Uterus (tissue), 4 donors: ENCODE measurements around the gene SNAP47. TPM values are rescaled to one million over a fixed set of nuclear protein-coding genes. Genes with fewer than 3 reads are reported as not detected.

Source experiments
- DNase-seq, 2 donors: peaks; one replicate each; pipeline ENCODE4 v3.0.0-alpha.2; 2019 to 2020
- H3K27ac ChIP-seq, 2 donors: fragments of 200-600 bp; sonication (generic); 1 replicate in 1 of 2; 2 replicates in 1 of 2; pipeline ENCODE4 v1.5.1; 2016 to 2018
- H3K27me3 ChIP-seq, 2 donors: fragments of 200-600 bp; sonication (generic); one replicate each; pipeline ENCODE4 v1.5.1; 2018 to 2019; ENCODE audit warnings: control low read depth in 1 of 2
- H3K36me3 ChIP-seq, 2 donors: fragments of 200-600 bp; sonication (generic); one replicate each; pipeline ENCODE4 v1.5.1; 2019; ENCODE audit warnings: control low read depth in 1 of 2
- H3K4me1 ChIP-seq, 2 donors: fragments of 200-600 bp; sonication (generic); one replicate each; pipeline ENCODE4 v1.5.1; 2018 to 2019; ENCODE audit warnings: control low read depth in 1 of 2
- H3K4me3 ChIP-seq, 2 donors: fragments of 200-600 bp; sonication (generic); 1 replicate in 1 of 2; 2 replicates in 1 of 2; pipeline ENCODE4 v1.5.1; 2018 to 2019; ENCODE audit warnings: mild to moderate bottlenecking in 1 of 2
- H3K9me3 ChIP-seq, 2 donors: fragments of 200-600 bp; sonication (generic); one replicate each; pipeline ENCODE4 v1.5.1; 2019; ENCODE audit warnings: control low read depth in 1 of 2
- CTCF ChIP-seq, 4 experiments: fragments of 200-600 bp in 2 of 4; fragments of 450-650 bp in 2 of 4; sonication (generic) in 2 of 4; IDR thresholded peaks; one replicate each; pipeline ENCODE4 v1.5.1; 2016 to 2019; ENCODE audit warnings: antibody characterized with exemption in 4 of 4, mild to moderate bottlenecking in 2 of 4, moderate library complexity in 1 of 4
- POLR2A ChIP-seq, 2 donors: fragments of 450-650 bp; IDR thresholded peaks; one replicate each; pipeline ENCODE4 v1.6.1; 2016; ENCODE audit warnings: antibody characterized with exemption in 2 of 2, mild to moderate bottlenecking in 1 of 2, moderate library complexity in 1 of 2
- intact Hi-C: fragments of 100-400 bp; cut with DNase I; formaldehyde crosslinking; loops from one replicate; pipeline ENCODE4 v1.15.1; 2023; ENCODE audit warnings: low total_unique reads
- total RNA-seq, 4 donors: library from RNA; depleted of rRNA in 3 of 4; stranded (reverse); fragments of >200 nt in 3 of 4; gene quantifications; one replicate each; pipeline versions ENCODE4 v1.1.0 to v1.2.4, GENCODE V29; 2014 to 2023
- donor health status: DM: yes; HTN: yes; CAD: no.

The SNAP47 gene
- total RNA-seq, 4 donors from 2014 or later = 33.3 to 75.5 (median 55.2) TPM

- DNase-seq = no peak
These were observed 34.1 kb downstream of the SNAP47 start for GRCh38 chr1:227769047-227769935.

GRCh38 chr1:227769936-227770494 is 34.8 kb downstream of the SNAP47 start:
- Histone ChIP-seq H3K27ac (no peak overlapping the region), H3K36me3 (no peaks in the 10 kb centered on the region), H3K4me1 (no peaks in the 10 kb centered on the region), H3K9me3 (no peaks in the 10 kb centered on the region), H3K27me3 (no peaks in the 10 kb centered on the region), H3K4me3 (no peak overlapping the region)
- no peak for DNase-seq
- no peak for TF ChIP-seq POLR2A (IDR thresholded peaks at IDR 0.05)
- TF ChIP-seq CTCF (IDR thresholded peaks at IDR 0.05) = no peak
- intact Hi-C loops = loop anchor here (10.0 kb wide), 1 partner anchor 305 kb away; no protein-coding TSS in a partner anchor

More at GRCh38 chr1:227769047-227769935, 34.1 kb downstream of the SNAP47 start:
- no peaks in the 10 kb centered on the region for H3K36me3 ChIP-seq
- no peaks in the 10 kb centered on the region for H3K27me3 ChIP-seq
- H3K9me3 ChIP-seq = no peaks in the 10 kb centered on the region
- H3K4me1 ChIP-seq = no peaks in the 10 kb centered on the region
- TF ChIP-seq CTCF (IDR thresholded peaks at IDR 0.05) = no peak
- no peak for TF ChIP-seq POLR2A (IDR thresholded peaks at IDR 0.05)
- no peak overlapping the region for H3K4me3 ChIP-seq
- H3K27ac ChIP-seq = no peak overlapping the region
- intact Hi-C loops = loop anchor here (10.0 kb wide), 1 partner anchor 306 kb away; no protein-coding TSS in a partner anchor

GRCh38 chr1:227770812-227771211 is 35.6 kb downstream of the SNAP47 start:
- peaks cover 3 to 4% of the 10 kb centered on the region in 2 donors for H3K4me1 ChIP-seq
- TF ChIP-seq CTCF (IDR thresholded peaks at IDR 0.05) (no peak), POLR2A (IDR thresholded peaks at IDR 0.05) (no peak)
- H3K27ac ChIP-seq = no peak overlapping the region
- no peaks in the 10 kb centered on the region for H3K27me3 ChIP-seq
- DNase-seq = no peak
- intact Hi-C loops = no loop called here
- H3K36me3 ChIP-seq = no peaks in the 10 kb centered on the region
- H3K9me3 ChIP-seq = no peaks in the 10 kb centered on the region
- H3K4me3 ChIP-seq = no peak overlapping the region

GRCh38 chr1:227771326-227771725 is 36.1 kb downstream of the SNAP47 start:
- no peaks in the 10 kb centered on the region for H3K27me3 ChIP-seq
- H3K4me1 ChIP-seq = peaks cover 3 to 4% of the 10 kb centered on the region in 2 donors
- H3K36me3 ChIP-seq = no peaks in the 10 kb centered on the region
- H3K4me3 ChIP-seq = no peak overlapping the region
- no peak for DNase-seq
- no peak overlapping the region for H3K27ac ChIP-seq
- intact Hi-C loops = no loop called here
- H3K9me3 ChIP-seq = no peaks in the 10 kb centered on the region
- TF ChIP-seq POLR2A (IDR thresholded peaks at IDR 0.05) (no peak), CTCF (IDR thresholded peaks at IDR 0.05) (no peak)

- intact Hi-C loops = no loop called here
- Histone ChIP-seq H3K4me3 (no peak overlapping the region), H3K27me3 (no peaks in the 10 kb centered on the region), H3K4me1 (peaks cover 3 to 4% of the 10 kb centered on the region in 2 donors), H3K27ac (no peak overlapping the region), H3K36me3 (no peaks in the 10 kb centered on the region), H3K9me3 (no peaks in the 10 kb centered on the region)
- no peak for DNase-seq
- TF ChIP-seq CTCF (IDR thresholded peaks at IDR 0.05) (no peak), POLR2A (IDR thresholded peaks at IDR 0.05) (no peak)
These were observed 36.5 kb downstream of the SNAP47 start for GRCh38 chr1:227771771-227772170.
